ENCODE data around the gene PPP1CA.
"Not testable (repeated sequence)": the region's sequence is repeated elsewhere in the genome, so short reads cannot be mapped to it uniquely, and the experiment has no call there.

The PPP1CA gene

GRCh38 chr11:67404515-67405195, 3.0 kb upstream of the PPP1CA start:
- DNase-seq (ENCODE audit: low read depth in 3 of 3): peak in 1 of 3 experiments; percentile 61

- DNase-seq (ENCODE audit: low read depth in 3 of 3): not testable (repeated sequence)
Measured at GRCh38 chr11:67403085-67403484, 1.4 kb upstream of the PPP1CA start.

GRCh38 chr11:67402192-67402839, 658 bp upstream of the PPP1CA start:
- DNase-seq (ENCODE audit: low read depth in 3 of 3): not testable (repeated sequence)

GRCh38 chr11:67400942-67401494, 640 bp downstream of the PPP1CA start:
- no peak for DNase-seq (ENCODE audit: low read depth in 3 of 3)

- no peak for DNase-seq (ENCODE audit: low read depth in 3 of 3)
Measured at GRCh38 chr11:67400251-67400941, 1.3 kb downstream of the PPP1CA start.

GRCh38 chr11:67398661-67399563, 2.7 kb downstream of the PPP1CA start:
- no peak for DNase-seq (ENCODE audit: low read depth in 3 of 3)

- no peak for DNase-seq (ENCODE audit: low read depth in 3 of 3)
Measured at GRCh38 chr11:67397986-67398660, 3.5 kb downstream of the PPP1CA start.

- no peak for DNase-seq (ENCODE audit: low read depth in 3 of 3)
Measured at GRCh38 chr11:67397536-67397935, 4.1 kb downstream of the PPP1CA start.

- DNase-seq (ENCODE audit: low read depth in 3 of 3): no peak
Measured at GRCh38 chr11:67396587-67397389, 4.9 kb downstream of the PPP1CA start.

GRCh38 chr11:67396259-67396581, 5.4 kb downstream of the PPP1CA start:
- no peak for DNase-seq (ENCODE audit: low read depth in 3 of 3)

- DNase-seq (ENCODE audit: low read depth in 3 of 3): no peak
Measured at GRCh38 chr11:67395555-67396258, 6.0 kb downstream of the PPP1CA start.

GRCh38 chr11:67393990-67394389, 7.7 kb downstream of the PPP1CA start:
- DNase-seq (ENCODE audit: low read depth in 3 of 3): no peak

GRCh38 chr11:67393437-67393836, 8.2 kb downstream of the PPP1CA start:
- no peak for DNase-seq (ENCODE audit: low read depth in 3 of 3)

- DNase-seq (ENCODE audit: low read depth in 3 of 3): no peak
Measured at GRCh38 chr11:67392183-67392715, 9.4 kb downstream of the PPP1CA start.

GRCh38 chr11:67391304-67392182, 10.1 kb downstream of the PPP1CA start, which contains the start of gene RAD9A:
Gene RAD9A (plus strand): TSS chr11:67391986. CDS start chr11:67392045, 59 bp downstream.
- DNase-seq (ENCODE audit: low read depth in 3 of 3): peak; percentile 83 to 92 (median 89)

GRCh38 chr11:67390947-67391303, 10.7 kb downstream of the PPP1CA start:
- DNase-seq (ENCODE audit: low read depth in 3 of 3): no peak

GRCh38 chr11:67389477-67389876, 12.2 kb downstream of the PPP1CA start:
- DNase-seq (ENCODE audit: low read depth in 3 of 3): peak in 1 of 3 experiments; percentile 57

GRCh38 chr11:67387518-67387917, 14.1 kb downstream of the PPP1CA start:
- no peak for DNase-seq (ENCODE audit: low read depth in 3 of 3)

Data from stimulated activated CD4-positive, alpha-beta T cell treated with anti-CD3 and anti-CD28 coated beads, TNF-alpha, amount 100 ng/mL, for 24 hours (primary cell).